Measurements from ENCODE around the gene PTPRN2.

The PTPRN2 gene

DNA sequence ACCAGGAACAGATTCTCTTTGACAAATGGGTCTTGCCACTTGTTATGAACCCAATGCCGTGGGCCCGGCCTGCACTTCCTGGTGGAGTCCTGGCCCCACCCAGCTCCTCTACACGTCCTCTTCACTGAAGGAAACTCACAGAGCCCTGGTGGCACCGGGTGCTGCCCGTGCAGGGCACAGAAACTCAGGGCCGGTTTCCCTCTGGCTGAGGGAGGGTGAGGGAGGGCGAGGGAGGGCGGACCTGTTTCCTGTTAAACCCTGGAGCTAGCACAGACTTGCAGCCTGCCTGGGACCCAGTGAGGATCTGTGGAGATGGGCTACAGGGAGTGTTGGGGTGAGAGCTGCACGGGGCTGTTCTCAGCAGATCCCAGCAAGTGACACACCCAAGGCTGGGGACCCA is 596.3 kb downstream of the PTPRN2 start:
- no peak overlapping the region for H3K4me3 ChIP-seq (ENCODE audit: low read length in 2 of 2)
- peaks cover 0 to 6% (median 0%) of the 10 kb centered on the region in 3 experiments for H3K27me3 ChIP-seq (ENCODE audit: control insufficient read depth in 3 of 3, insufficient read depth in 3 of 3, low read depth in 1 of 3, low read length in 3 of 3)
- H2BK15ac ChIP-seq (ENCODE audit: low read length), result peak overlapping the region; percentile 88
- peak overlapping the region; percentile 61 for H3K18ac ChIP-seq (ENCODE audit: low read length)
- no peaks in the 10 kb centered on the region for H3K36me3 ChIP-seq (replicated peaks in 1 of 2; ENCODE audit: control insufficient read depth in 2 of 2, insufficient read depth in 2 of 2, low read length in 2 of 2)
- H3K14ac ChIP-seq (ENCODE audit: low read length), result no peak overlapping the region
- no peaks in the 10 kb centered on the region for H3K9me3 ChIP-seq (replicated peaks in 1 of 2; ENCODE audit: control insufficient read depth in 2 of 2, insufficient read depth in 1 of 2, low read depth in 1 of 2, low read length in 2 of 2)
- DNase-seq (ENCODE audit: low spot score), result no peak
- H3K27ac ChIP-seq (replicated peaks; ENCODE audit: low read length), result no peak overlapping the region
- peaks cover 0 to 12% of the 10 kb centered on the region in 2 donors for H3K4me1 ChIP-seq (ENCODE audit: control insufficient read depth in 2 of 2, insufficient read depth in 1 of 2, low read depth in 1 of 2, low read length in 2 of 2)
- H4K8ac ChIP-seq (ENCODE audit: low read depth, low read length), result no peak overlapping the region
- H2BK5ac ChIP-seq (ENCODE audit: low read length), result no peak overlapping the region
- H2AFZ ChIP-seq (ENCODE audit: low read length), result no peak overlapping the region
- peak overlapping the region; percentile 84 for H2AK5ac ChIP-seq (ENCODE audit: low read depth, low read length)
- H3K4me2 ChIP-seq (ENCODE audit: insufficient read depth, low read length, poor library complexity, severe bottlenecking), result no peak overlapping the region
- peak overlapping the region; percentile 34 for H3K23ac ChIP-seq (ENCODE audit: low read depth, low read length, poor library complexity)
- no peak overlapping the region for H3K4ac ChIP-seq (ENCODE audit: low read length)
- H3K79me1 ChIP-seq (ENCODE audit: low read depth, low read length), result peaks cover 2% of the 10 kb centered on the region
- WGBS, 2 donors (ENCODE audit: extremely low coverage in 2 of 2, insufficient read length in 2 of 2, insufficient replicate concordance in 1 of 2), result no CpG with 5 or more reads among the region's 9 CpGs
- H3K9ac ChIP-seq (ENCODE audit: low read depth, low read length, poor library complexity), result no peak overlapping the region
- H2BK12ac ChIP-seq (ENCODE audit: low read length), result no peak overlapping the region
- H2BK120ac ChIP-seq (ENCODE audit: low read depth, low read length), result no peak overlapping the region
- no peak overlapping the region for H4K91ac ChIP-seq (ENCODE audit: low read depth, low read length, poor library complexity)

DNA sequence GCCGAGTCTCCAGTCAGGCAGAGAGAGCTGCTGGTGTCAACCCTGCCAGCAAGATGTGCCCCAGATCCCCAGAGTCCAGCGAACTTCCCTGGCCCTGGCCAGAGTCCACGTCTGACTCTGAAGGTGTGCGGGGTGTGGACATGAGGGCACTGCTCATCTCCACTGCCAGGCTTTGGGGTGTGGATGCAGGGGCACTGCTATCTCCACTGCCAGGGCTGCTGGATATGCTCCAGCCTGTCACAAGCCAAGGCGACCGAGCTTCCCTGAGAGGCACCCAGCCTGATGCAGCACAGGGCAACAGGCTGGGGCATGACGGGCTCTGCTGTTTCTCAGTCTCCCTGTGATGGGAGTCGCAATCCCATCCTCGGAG is 596.8 kb downstream of the PTPRN2 start:
- H3K4me2 ChIP-seq (ENCODE audit: insufficient read depth, low read length, poor library complexity, severe bottlenecking), result no peak overlapping the region
- no peaks in the 10 kb centered on the region for H3K9me3 ChIP-seq (replicated peaks in 1 of 2; ENCODE audit: control insufficient read depth in 2 of 2, insufficient read depth in 1 of 2, low read depth in 1 of 2, low read length in 2 of 2)
- H3K27ac ChIP-seq (replicated peaks; ENCODE audit: low read length), result no peak overlapping the region
- H2AFZ ChIP-seq (ENCODE audit: low read length), result no peak overlapping the region
- H3K79me1 ChIP-seq (ENCODE audit: low read depth, low read length), result peaks cover 2% of the 10 kb centered on the region
- peak overlapping the region; percentile 12 for H3K4ac ChIP-seq (ENCODE audit: low read length)
- peak overlapping the region; percentile 90 for H3K23ac ChIP-seq (ENCODE audit: low read depth, low read length, poor library complexity)
- H3K18ac ChIP-seq (ENCODE audit: low read length), result peak overlapping the region; percentile 84
- H3K36me3 ChIP-seq (replicated peaks in 1 of 2; ENCODE audit: control insufficient read depth in 2 of 2, insufficient read depth in 2 of 2, low read length in 2 of 2), result no peaks in the 10 kb centered on the region
- H2BK5ac ChIP-seq (ENCODE audit: low read length), result no peak overlapping the region
- H4K8ac ChIP-seq (ENCODE audit: low read depth, low read length), result peak overlapping the region; percentile 89
- no peak for DNase-seq (ENCODE audit: low spot score)
- peak overlapping the region; percentile 84 for H2AK5ac ChIP-seq (ENCODE audit: low read depth, low read length)
- H2BK12ac ChIP-seq (ENCODE audit: low read length), result peak overlapping the region; percentile 65
- peak overlapping the region; percentile 88 for H2BK15ac ChIP-seq (ENCODE audit: low read length)
- H3K9ac ChIP-seq (ENCODE audit: low read depth, low read length, poor library complexity), result peak overlapping the region; percentile 67
- WGBS, 2 donors (ENCODE audit: extremely low coverage in 2 of 2, insufficient read length in 2 of 2, insufficient replicate concordance in 1 of 2), result no CpG with 5 or more reads among the region's 9 CpGs
- no peak overlapping the region for H3K4me3 ChIP-seq (ENCODE audit: low read length in 2 of 2)
- H3K4me1 ChIP-seq (ENCODE audit: control insufficient read depth in 2 of 2, insufficient read depth in 1 of 2, low read depth in 1 of 2, low read length in 2 of 2), result peaks cover 0 to 12% of the 10 kb centered on the region in 2 donors
- H3K27me3 ChIP-seq (ENCODE audit: control insufficient read depth in 3 of 3, insufficient read depth in 3 of 3, low read depth in 1 of 3, low read length in 3 of 3), result peaks cover 0 to 6% (median 0%) of the 10 kb centered on the region in 3 experiments
- peak overlapping the region; percentile 64 for H3K14ac ChIP-seq (ENCODE audit: low read length)
- H4K91ac ChIP-seq (ENCODE audit: low read depth, low read length, poor library complexity), result peak overlapping the region; percentile 89
- H2BK120ac ChIP-seq (ENCODE audit: low read depth, low read length), result no peak overlapping the region

DNA sequence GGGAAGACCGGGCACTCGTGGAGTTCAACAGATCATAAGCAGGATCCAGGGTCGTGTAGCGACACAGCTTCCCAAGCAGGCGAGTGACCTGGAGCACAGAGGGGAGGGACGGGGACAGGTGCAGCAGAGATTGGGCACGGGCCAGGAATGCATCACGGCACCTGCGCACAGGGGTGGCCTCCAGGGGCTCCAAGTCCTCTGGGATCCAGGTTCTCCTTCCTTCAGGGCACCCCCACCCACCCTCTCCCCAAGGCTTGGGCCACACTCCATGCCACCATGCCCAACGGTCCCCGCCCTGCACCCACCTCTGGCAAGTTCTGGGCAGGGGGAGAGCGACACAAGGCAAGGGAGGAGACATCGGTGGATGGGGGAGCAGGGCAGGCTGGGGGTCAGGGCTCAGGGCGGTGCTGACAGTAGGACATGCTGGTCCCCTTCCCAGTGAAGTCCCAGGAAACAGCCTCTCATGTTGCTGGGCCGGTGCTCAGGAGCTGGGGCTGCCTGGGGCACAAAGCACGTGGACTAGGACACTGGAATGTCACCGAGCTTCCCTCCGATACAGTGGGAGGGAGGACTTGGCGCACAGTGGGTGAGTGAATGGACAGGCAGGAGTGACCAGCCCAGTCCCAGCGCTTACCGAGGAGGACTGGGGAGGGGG is 597.3 kb downstream of the PTPRN2 start:
- peak overlapping the region; percentile 67 for H3K9ac ChIP-seq (ENCODE audit: low read depth, low read length, poor library complexity)
- peak overlapping the region; percentile 75 for H2BK12ac ChIP-seq (ENCODE audit: low read length)
- no CpG with 5 or more reads among the region's 21 CpGs for WGBS, 2 donors (ENCODE audit: extremely low coverage in 2 of 2, insufficient read length in 2 of 2, insufficient replicate concordance in 1 of 2)
- H2BK5ac ChIP-seq (ENCODE audit: low read length), result no peak overlapping the region
- H4K91ac ChIP-seq (ENCODE audit: low read depth, low read length, poor library complexity), result no peak overlapping the region
- peak overlapping the region; percentile 29 for H3K4ac ChIP-seq (ENCODE audit: low read length)
- H3K14ac ChIP-seq (ENCODE audit: low read length), result peak overlapping the region; percentile 64
- H2BK120ac ChIP-seq (ENCODE audit: low read depth, low read length), result no peak overlapping the region
- H3K9me3 ChIP-seq (replicated peaks in 1 of 2; ENCODE audit: control insufficient read depth in 2 of 2, insufficient read depth in 1 of 2, low read depth in 1 of 2, low read length in 2 of 2), result no peaks in the 10 kb centered on the region
- H3K4me1 ChIP-seq (ENCODE audit: control insufficient read depth in 2 of 2, insufficient read depth in 1 of 2, low read depth in 1 of 2, low read length in 2 of 2), result peaks cover 0 to 12% of the 10 kb centered on the region in 2 donors
- peak overlapping the region; percentile 84 for H3K18ac ChIP-seq (ENCODE audit: low read length)
- peak overlapping the region; percentile 88 for H2BK15ac ChIP-seq (ENCODE audit: low read length)
- DNase-seq (ENCODE audit: low spot score), result no peak
- H3K79me1 ChIP-seq (ENCODE audit: low read depth, low read length), result peaks cover 2% of the 10 kb centered on the region
- H2AFZ ChIP-seq (ENCODE audit: low read length), result no peak overlapping the region
- peak overlapping the region; percentile 84 for H2AK5ac ChIP-seq (ENCODE audit: low read depth, low read length)
- H3K4me2 ChIP-seq (ENCODE audit: insufficient read depth, low read length, poor library complexity, severe bottlenecking), result no peak overlapping the region
- no peak overlapping the region for H3K4me3 ChIP-seq (ENCODE audit: low read length in 2 of 2)
- H3K27ac ChIP-seq (replicated peaks; ENCODE audit: low read length), result no peak overlapping the region
- H3K36me3 ChIP-seq (replicated peaks in 1 of 2; ENCODE audit: control insufficient read depth in 2 of 2, insufficient read depth in 2 of 2, low read length in 2 of 2), result no peaks in the 10 kb centered on the region
- H3K27me3 ChIP-seq (ENCODE audit: control insufficient read depth in 3 of 3, insufficient read depth in 3 of 3, low read depth in 1 of 3, low read length in 3 of 3), result peaks cover 0 to 6% (median 0%) of the 10 kb centered on the region in 3 experiments
- peak overlapping the region; percentile 90 for H3K23ac ChIP-seq (ENCODE audit: low read depth, low read length, poor library complexity)
- no peak overlapping the region for H4K8ac ChIP-seq (ENCODE audit: low read depth, low read length)

DNA sequence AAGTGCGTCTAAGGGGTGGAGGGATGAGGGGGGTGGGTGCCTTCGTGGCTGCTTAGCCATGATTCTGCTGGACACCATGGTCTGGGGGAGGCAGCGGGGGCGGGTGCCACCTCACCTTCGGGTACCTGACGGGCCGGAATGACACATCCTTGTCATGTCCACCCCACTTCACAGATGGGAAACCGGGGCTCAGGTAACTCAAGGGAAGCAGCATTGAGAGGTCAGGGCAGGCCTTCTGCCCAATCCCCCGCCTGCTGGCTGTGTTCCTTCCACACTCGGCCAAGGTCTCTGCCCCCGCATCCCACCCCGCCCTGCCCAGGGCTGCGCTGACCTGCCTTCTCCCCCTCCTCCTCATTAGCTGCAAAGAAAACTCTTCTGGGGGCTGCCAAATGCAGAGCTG is 598.0 kb downstream of the PTPRN2 start:
- peaks cover 0 to 12% of the 10 kb centered on the region in 2 donors for H3K4me1 ChIP-seq (ENCODE audit: control insufficient read depth in 2 of 2, insufficient read depth in 1 of 2, low read depth in 1 of 2, low read length in 2 of 2)
- no peak for DNase-seq (ENCODE audit: low spot score)
- no CpG with 5 or more reads among the region's 13 CpGs for WGBS, 2 donors (ENCODE audit: extremely low coverage in 2 of 2, insufficient read length in 2 of 2, insufficient replicate concordance in 1 of 2)
- peaks cover 2% of the 10 kb centered on the region for H3K79me1 ChIP-seq (ENCODE audit: low read depth, low read length)
- H3K36me3 ChIP-seq (replicated peaks in 1 of 2; ENCODE audit: control insufficient read depth in 2 of 2, insufficient read depth in 2 of 2, low read length in 2 of 2), result no peaks in the 10 kb centered on the region
- H3K4me3 ChIP-seq (ENCODE audit: low read length in 2 of 2), result no peak overlapping the region
- H3K4me2 ChIP-seq (ENCODE audit: insufficient read depth, low read length, poor library complexity, severe bottlenecking), result no peak overlapping the region
- no peak overlapping the region for H2AFZ ChIP-seq (ENCODE audit: low read length)
- H4K8ac ChIP-seq (ENCODE audit: low read depth, low read length), result no peak overlapping the region
- peak overlapping the region; percentile 41 for H3K18ac ChIP-seq (ENCODE audit: low read length)
- H3K23ac ChIP-seq (ENCODE audit: low read depth, low read length, poor library complexity), result no peak overlapping the region
- H3K14ac ChIP-seq (ENCODE audit: low read length), result no peak overlapping the region
- H2BK120ac ChIP-seq (ENCODE audit: low read depth, low read length), result no peak overlapping the region
- H2BK5ac ChIP-seq (ENCODE audit: low read length), result no peak overlapping the region
- H3K4ac ChIP-seq (ENCODE audit: low read length), result no peak overlapping the region
- H2BK12ac ChIP-seq (ENCODE audit: low read length), result peak overlapping the region; percentile 66
- H2BK15ac ChIP-seq (ENCODE audit: low read length), result peak overlapping the region; percentile 23
- peaks cover 0 to 6% (median 0%) of the 10 kb centered on the region in 3 experiments for H3K27me3 ChIP-seq (ENCODE audit: control insufficient read depth in 3 of 3, insufficient read depth in 3 of 3, low read depth in 1 of 3, low read length in 3 of 3)
- H3K27ac ChIP-seq (replicated peaks; ENCODE audit: low read length), result no peak overlapping the region
- no peaks in the 10 kb centered on the region for H3K9me3 ChIP-seq (replicated peaks in 1 of 2; ENCODE audit: control insufficient read depth in 2 of 2, insufficient read depth in 1 of 2, low read depth in 1 of 2, low read length in 2 of 2)
- H4K91ac ChIP-seq (ENCODE audit: low read depth, low read length, poor library complexity), result no peak overlapping the region
- peak overlapping the region; percentile 81 for H2AK5ac ChIP-seq (ENCODE audit: low read depth, low read length)
- no peak overlapping the region for H3K9ac ChIP-seq (ENCODE audit: low read depth, low read length, poor library complexity)
